GM12891 (cell line): ENCODE data around the gene TNFAIP2.

ENCODE experiments used
- POLR2A ChIP-seq: IDR thresholded peaks from 2 replicates; pipeline ENCODE4 v1.6.1; 2011; ENCODE audit warnings: low read depth, low read length, control low read depth
- POLR2AphosphoS5 ChIP-seq: IDR thresholded peaks from 2 replicates; pipeline ENCODE4 v1.6.1; 2011; ENCODE audit warnings: low read depth, low read length, control low read depth
- SPI1 ChIP-seq: IDR thresholded peaks from 2 replicates; pipeline ENCODE4 v1.6.1; 2011; ENCODE audit warnings: low read depth, low read length, control low read depth
- TAF1 ChIP-seq: IDR thresholded peaks from 2 replicates; pipeline ENCODE4 v1.6.1; 2011; ENCODE audit warnings: low read depth, low read length, control low read depth

DNA sequence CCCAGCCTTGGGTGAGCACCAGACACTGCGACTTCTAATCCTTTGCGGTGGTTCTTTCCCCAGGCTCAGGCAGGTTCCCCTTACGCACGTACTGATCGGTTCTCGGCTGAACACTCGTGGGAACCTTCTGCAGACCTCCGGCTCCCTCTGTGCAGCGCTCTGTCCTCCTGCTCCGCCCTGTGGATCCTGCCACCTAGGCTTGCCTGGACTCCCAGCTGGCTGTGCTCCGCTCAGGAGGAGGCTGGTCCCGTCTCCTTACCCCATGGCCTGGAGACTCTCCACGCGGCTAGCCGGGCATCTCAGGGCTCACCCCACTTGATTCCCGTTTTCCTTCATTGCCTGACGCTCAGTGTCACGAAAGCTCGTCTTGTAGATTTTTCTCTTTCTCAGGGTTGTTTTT is 34.7 kb downstream of the TNFAIP2 start:
- no peak for TF ChIP-seq POLR2A
- TF ChIP-seq POLR2AphosphoS5: no peak
- no peak for TF ChIP-seq SPI1
- TF ChIP-seq TAF1: no peak
